Motor neuron (in vitro differentiated cells): ENCODE results near the gene ADH7. TPM values are rescaled to one million over a fixed set of nuclear protein-coding genes. Genes with fewer than 3 reads are reported as not detected.

Source experiments
- ATAC-seq, 8 experiments: fragments of 200-7000 bp; cut with Tn5 transposase; replicated peaks in 6 of 8; 2 replicates each; pipeline ENCODE4 v1.8.0; 2021; ENCODE audit warnings: mild to moderate bottlenecking in 8 of 8, moderate library complexity in 8 of 8
- H3K27ac ChIP-seq, 2 donors: fragments of 250-450 bp; sonication (Bioruptor Pico); 2 replicates each; pipeline ENCODE4 v1.9.0; 2021; ENCODE audit warnings: antibody characterized with exemption in 2 of 2, mild to moderate bottlenecking in 2 of 2, moderate library complexity in 1 of 2
- H3K4me1 ChIP-seq, 2 donors: fragments of 250-450 bp; sonication (Bioruptor Pico); replicated peaks in 1 of 2; 2 replicates each; pipeline ENCODE4 v1.6.1; 2021; ENCODE audit warnings: antibody characterized with exemption in 2 of 2, mild to moderate bottlenecking in 2 of 2, moderate library complexity in 1 of 2
- H3K4me3 ChIP-seq, 5 donors: fragments of 250-450 bp; sonication (Bioruptor Pico); 2 replicates each; pipeline ENCODE4 v1.9.0; 2021; ENCODE audit warnings: antibody characterized with exemption in 5 of 5, mild to moderate bottlenecking in 5 of 5, moderate library complexity in 4 of 5
- WGBS, 10 experiments: fragments of 450-650 bp; shearing (Covaris generic); methylation state at CpG; one replicate each; pipeline ENCODE4 v1.0.0; 2022; 5-methylcytosine and 5-hydroxymethylcytosine counted together
- in situ Hi-C, 9 experiments: fragments of 400-800 bp; cut with MboI; loops; one replicate each; pipeline ENCODE4 v1.15.0; 2021; ENCODE audit warnings: low sequenced_read_pairs in 9 of 9, low pct_unique_long_range_greater_than_20kb in 2 of 9; ENCODE audit not compliant: unreplicated experiment in 9 of 9
- total RNA-seq, 8 experiments: library from RNA; unstranded; fragments of 300-600 nt; gene quantifications; 2 replicates each; pipeline versions ENCODE4 v1.2.3 to v1.2.4, GENCODE V29; 2022

The ADH7 gene
- 1 to 10 TPM in 1 of 8 experiments, under 1 TPM in 2, not detected in 5; 0.09 to 3.0 (median 0.29) TPM for total RNA-seq

DNA sequence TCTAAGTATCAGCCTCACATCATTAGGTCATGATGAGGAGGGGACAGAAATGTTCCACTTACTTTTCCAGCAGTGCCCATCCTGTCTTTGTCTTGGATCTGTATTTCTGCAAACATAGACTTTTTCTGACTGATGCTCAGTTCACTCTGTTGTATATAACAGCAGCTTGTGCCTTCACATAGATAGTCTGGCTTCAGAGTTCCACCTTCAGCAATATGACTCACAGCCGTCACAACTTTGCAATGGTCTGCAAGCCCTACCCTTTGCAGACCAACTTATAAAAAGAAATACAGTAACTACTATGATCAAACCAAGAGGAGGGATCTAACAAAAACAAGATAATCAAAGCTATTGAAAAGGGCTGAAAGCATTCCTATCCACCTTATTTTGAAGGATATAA, at the start of gene ADH7:
ADH7 (minus strand) TSS at position 189 of the 400 bp plus-strand sequence; CDS start at position 80, 109 bp downstream.
- WGBS, 10 experiments, result 75 to 100% (median 92%) methylated on average over 1 of the region's 1 CpG; no CpG with 5 or more reads in 2 of the 10 experiments
- no peak within 1 kb of the TSS for H3K27ac ChIP-seq
- H3K4me1 ChIP-seq, result no peaks in the 10 kb centered on the region
- no peak for ATAC-seq
- H3K4me3 ChIP-seq, result no peak within 1 kb of the TSS
- in situ Hi-C loops, result no loop called here

DNA sequence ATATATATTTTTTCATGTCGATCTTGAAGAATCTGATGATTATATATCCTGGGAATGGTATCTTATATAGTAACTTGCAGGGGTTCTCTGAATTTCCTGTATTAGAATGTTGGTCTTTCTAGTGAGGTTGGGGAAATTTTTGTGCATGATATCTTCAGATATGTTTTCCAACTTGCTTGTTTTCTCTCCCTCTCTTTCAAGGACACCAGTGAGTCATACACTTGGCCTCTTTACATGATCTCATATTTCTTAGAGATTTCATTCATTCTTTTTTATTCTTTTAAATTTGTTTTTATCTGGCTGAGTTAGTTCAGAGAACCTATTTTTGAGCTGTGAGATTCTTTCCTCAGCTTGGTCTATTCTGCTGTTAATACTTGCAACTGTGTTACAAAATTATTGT, 48.5 kb upstream of the ADH7 start:
- Histone ChIP-seq H3K27ac (no peak overlapping the region), H3K4me1 (no peaks in the 10 kb centered on the region), H3K4me3 (no peak overlapping the region)
- no peak for ATAC-seq
- WGBS, 10 experiments, result 0 to 83% (median 67%) methylated on average over 1 of the region's 1 CpG; no CpG with 5 or more reads in 1 of the 10 experiments
- in situ Hi-C loops, result no loop called here

GRCh38 chr4:99473131-99473530, 38.0 kb upstream of the ADH7 start:
- Histone ChIP-seq H3K4me1 (peaks cover 7 to 9% of the 10 kb centered on the region in 2 donors), H3K4me3 (no peak overlapping the region), H3K27ac (no peak overlapping the region)
- WGBS, 10 experiments, result 33 to 100% (median 79%) methylated on average over 1 of the region's 1 CpG; no CpG with 5 or more reads in 6 of the 10 experiments
- peak in 2 of 8 experiments; percentile 34 to 73 for ATAC-seq
- in situ Hi-C loops, result no loop called here

GRCh38 chr4:99471896-99472295, 36.8 kb upstream of the ADH7 start:
- H3K4me1 ChIP-seq, result peaks cover 9 to 11% of the 10 kb centered on the region in 2 donors
- no peak overlapping the region for H3K27ac ChIP-seq
- 0 to 89% (median 51%) methylated on average over 1 of the region's 1 CpG; no CpG with 5 or more reads in 2 of the 10 experiments for WGBS, 10 experiments
- no peak overlapping the region for H3K4me3 ChIP-seq
- in situ Hi-C loops, result no loop called here
- no peak for ATAC-seq

DNA sequence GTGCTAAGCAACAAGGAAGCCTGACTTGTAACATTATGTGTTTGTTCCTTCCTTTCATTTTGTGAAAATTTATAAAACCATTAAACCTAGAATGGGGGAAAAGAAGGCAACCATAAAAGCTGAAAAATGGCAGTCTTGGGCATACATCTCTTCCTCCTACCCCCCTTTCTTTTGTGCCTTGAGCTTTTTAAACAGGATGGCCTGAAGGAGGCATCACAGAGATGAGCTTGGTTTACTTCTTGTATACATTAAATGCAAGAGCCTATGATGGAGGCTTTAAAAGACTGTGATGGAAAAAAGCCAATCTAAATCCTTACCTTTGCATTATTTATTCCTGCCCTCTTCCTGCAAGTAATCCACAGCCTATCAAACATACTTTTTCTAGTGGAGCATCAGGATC, 36.2 kb upstream of the ADH7 start:
- no peak for ATAC-seq
- in situ Hi-C loops, result no loop called here
- Histone ChIP-seq H3K27ac (no peak overlapping the region), H3K4me3 (no peak overlapping the region), H3K4me1 (peaks cover 9 to 11% of the 10 kb centered on the region in 2 donors)

GRCh38 chr4:99468889-99469288, 33.7 kb upstream of the ADH7 start:
- Histone ChIP-seq H3K4me1 (peaks cover 9 to 11% of the 10 kb centered on the region in 2 donors), H3K27ac (peak overlapping the region in 1 of 2 donors; percentile 64), H3K4me3 (no peak overlapping the region)
- 60 to 100% (median 83%) methylated on average over 1 of the region's 1 CpG; no CpG with 5 or more reads in 3 of the 10 experiments for WGBS, 10 experiments
- in situ Hi-C loops, result no loop called here
- peak in 3 of 8 experiments; percentile 29 to 67 (median 45) for ATAC-seq

- 5 to 73% (median 31%) methylated on average over 1 to 2 of the region's 2 CpGs for WGBS, 10 experiments
- no peak overlapping the region for H3K4me3 ChIP-seq
- peak overlapping the region; percentile 64 for H3K27ac ChIP-seq
- H3K4me1 ChIP-seq, result peaks cover 9 to 11% of the 10 kb centered on the region in 2 donors
- in situ Hi-C loops, result no loop called here
- peak in 4 of 8 experiments; percentile 58 to 68 (median 62) for ATAC-seq
Observed at GRCh38 chr4:99467887-99468286, 32.7 kb upstream of the ADH7 start.

DNA sequence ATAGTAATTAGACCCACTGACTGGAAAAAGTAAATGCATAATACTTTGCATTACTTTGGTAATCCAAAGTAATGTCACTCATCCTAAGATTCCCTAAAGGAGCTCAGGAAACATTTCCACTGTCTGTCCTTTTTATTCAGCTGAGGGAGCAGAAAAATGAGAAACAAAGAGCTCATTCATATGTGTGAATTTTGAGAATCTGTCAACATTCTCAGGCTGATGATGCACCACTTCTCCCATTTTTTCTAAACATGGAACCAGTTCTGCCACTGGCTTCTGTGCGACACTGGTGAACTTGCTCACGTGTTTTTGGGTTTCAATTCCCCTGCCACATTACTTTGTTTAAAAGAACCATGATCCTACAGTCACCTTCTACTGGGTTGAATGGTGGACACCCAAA, 28.4 kb upstream of the ADH7 start:
- in situ Hi-C loops, result no loop called here
- 52 to 100% (median 100%) methylated on average over 1 to 2 of the region's 2 CpGs; no CpG with 5 or more reads in 2 of the 10 experiments for WGBS, 10 experiments
- H3K27ac ChIP-seq, result no peak overlapping the region
- H3K4me1 ChIP-seq, result peaks cover 5 to 6% of the 10 kb centered on the region in 2 donors
- ATAC-seq, result no peak
- H3K4me3 ChIP-seq, result no peak overlapping the region

DNA sequence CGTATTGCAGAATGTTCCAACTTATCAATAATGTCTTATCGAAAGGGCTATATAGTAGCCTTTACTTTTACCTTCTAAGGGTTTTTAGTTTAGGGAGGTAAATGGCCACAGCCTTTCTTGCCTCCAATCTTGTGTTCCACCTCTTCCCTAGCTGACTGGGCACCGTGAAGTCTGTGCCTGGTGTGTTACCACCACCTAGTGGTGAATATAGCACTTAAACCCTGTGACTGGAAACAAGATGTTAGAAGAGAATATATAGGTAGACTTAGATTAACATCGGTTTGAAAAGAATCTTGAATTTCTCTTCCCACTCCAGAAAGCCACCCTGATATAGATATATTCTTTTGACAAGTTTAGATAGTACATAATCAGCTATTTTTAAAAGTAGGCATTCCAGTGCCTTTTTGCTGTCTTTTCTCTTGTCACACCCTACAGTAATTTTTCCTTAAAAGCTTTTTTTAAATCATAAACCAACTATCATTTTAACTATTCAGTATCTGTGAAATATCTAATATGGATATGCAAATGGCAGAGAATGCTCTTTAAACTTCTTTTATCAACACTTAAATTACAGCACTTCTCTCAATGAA, 27.8 kb upstream of the ADH7 start:
- in situ Hi-C loops, result no loop called here
- Histone ChIP-seq H3K27ac (no peak overlapping the region), H3K4me1 (peaks cover 0 to under 1% of the 10 kb centered on the region in 2 donors), H3K4me3 (no peak overlapping the region)
- ATAC-seq, result peak; percentile 81 to 96 (median 91)
- WGBS, 10 experiments, result 0 to 26% (median 17%) methylated on average over 2 to 4 of the region's 4 CpGs; no CpG with 5 or more reads in 3 of the 10 experiments

GRCh38 chr4:99461623-99462401, 26.7 kb upstream of the ADH7 start:
- no peak overlapping the region for H3K27ac ChIP-seq
- no peak for ATAC-seq
- no peaks in the 10 kb centered on the region for H3K4me1 ChIP-seq
- 10 to 100% (median 48%) methylated on average over 1 to 4 of the region's 4 CpGs; no CpG with 5 or more reads in 2 of the 10 experiments for WGBS, 10 experiments
- H3K4me3 ChIP-seq, result no peak overlapping the region
- in situ Hi-C loops, result no loop called here

GRCh38 chr4:99459546-99460042, 24.5 kb upstream of the ADH7 start:
- Histone ChIP-seq H3K4me1 (no peaks in the 10 kb centered on the region), H3K27ac (no peak overlapping the region), H3K4me3 (no peak overlapping the region)
- ATAC-seq, result peak in 1 of 8 experiments; percentile 27
- WGBS, 10 experiments, result 0 to 95% (median 68%) methylated on average over 1 to 5 of the region's 5 CpGs; no CpG with 5 or more reads in 2 of the 10 experiments
- in situ Hi-C loops, result no loop called here

GRCh38 chr4:99458911-99459447, 23.8 kb upstream of the ADH7 start:
- WGBS, 10 experiments, result 61 to 100% (median 75%) methylated on average over 2 to 6 of the region's 6 CpGs; no CpG with 5 or more reads in 2 of the 10 experiments
- Histone ChIP-seq H3K27ac (no peak overlapping the region), H3K4me1 (no peaks in the 10 kb centered on the region), H3K4me3 (no peak overlapping the region)
- ATAC-seq, result no peak
- in situ Hi-C loops, result no loop called here

- Histone ChIP-seq H3K4me1 (no peaks in the 10 kb centered on the region), H3K4me3 (no peak overlapping the region), H3K27ac (no peak overlapping the region)
- in situ Hi-C loops, result no loop called here
- no peak for ATAC-seq
Observed at GRCh38 chr4:99457676-99458075, 22.5 kb upstream of the ADH7 start.
